Loucy (cell line): ENCODE results near the gene SYNPO2L.
"Not testable (repeated sequence)": the region's sequence is repeated elsewhere in the genome, so short reads cannot be mapped to it uniquely, and the experiment has no call there.

Experiments used
- H2AFZ ChIP-seq: fragments of 200-600 bp; sonication (generic); 2 replicates; pipeline ENCODE4 v1.6.0; 2016; ENCODE audit warnings: antibody characterized with exemption, mild to moderate bottlenecking, low read length, moderate library complexity
- H3F3A ChIP-seq: fragments of 200-600 bp; 2 replicates; pipeline ENCODE4 v1.6.0; 2016; ENCODE audit warnings: antibody characterized with exemption, low read depth, mild to moderate bottlenecking
- H3K27me3 ChIP-seq: fragments of 200-600 bp; sonication (generic); 2 replicates; pipeline ENCODE4 v1.6.1; 2014; ENCODE audit warnings: low read length, mild to moderate bottlenecking; ENCODE audit not compliant: insufficient read depth, poor library complexity, severe bottlenecking
- H3K36me3 ChIP-seq: fragments of 200-600 bp; sonication (generic); 2 replicates; pipeline ENCODE4 v1.6.1; 2016; ENCODE audit warnings: low read length; ENCODE audit not compliant: insufficient read depth
- H3K4me1 ChIP-seq: fragments of 200-600 bp; sonication (generic); 2 replicates; pipeline ENCODE4 v1.5.1; 2014; ENCODE audit warnings: low read length, mild to moderate bottlenecking; ENCODE audit not compliant: insufficient read depth, poor library complexity, severe bottlenecking
- H3K4me2 ChIP-seq: fragments of 200-600 bp; sonication (generic); 2 replicates; pipeline ENCODE4 v1.6.0; 2014; ENCODE audit warnings: antibody characterized with exemption, low read length, low read depth, mild to moderate bottlenecking; ENCODE audit not compliant: poor library complexity, severe bottlenecking
- H3K4me3 ChIP-seq: fragments of 200-600 bp; sonication (generic); 2 replicates; pipeline ENCODE4 v1.5.1; 2014; ENCODE audit warnings: low read length, mild to moderate bottlenecking, mixed read lengths; ENCODE audit not compliant: poor library complexity, severe bottlenecking
- H3K79me2 ChIP-seq: fragments of 200-600 bp; sonication (generic); 2 replicates; pipeline ENCODE4 v1.6.1; 2014; ENCODE audit warnings: low read length; ENCODE audit not compliant: insufficient read depth
- H3K9ac ChIP-seq: fragments of 200-600 bp; sonication (generic); 2 replicates; pipeline ENCODE4 v1.6.0; 2014; ENCODE audit warnings: mild to moderate bottlenecking, low read depth, low read length, moderate library complexity; ENCODE audit not compliant: poor library complexity, severe bottlenecking
- H3K9me2 ChIP-seq: fragments of 200-600 bp; sonication (generic); replicated peaks from 2 replicates; pipeline ENCODE4 v1.6.1; 2016; ENCODE audit warnings: low read depth, low read length, mixed read lengths
- H3K9me3 ChIP-seq: fragments of 200-600 bp; sonication (generic); 2 replicates; pipeline ENCODE4 v1.6.1; 2014; ENCODE audit warnings: mild to moderate bottlenecking, antibody characterized with exemption, low read length, low read depth; ENCODE audit not compliant: insufficient read depth
- H4K20me1 ChIP-seq: fragments of 200-600 bp; sonication (generic); 2 replicates; pipeline ENCODE4 v1.6.0; 2014; ENCODE audit warnings: antibody characterized with exemption, low read length, mild to moderate bottlenecking; ENCODE audit not compliant: insufficient read depth, poor library complexity, severe bottlenecking
- CTCF ChIP-seq: fragments of 200-600 bp; sonication (generic); conservative IDR thresholded peaks from 2 replicates; pipeline ENCODE4 v1.5.1; 2014; ENCODE audit warnings: mild to moderate bottlenecking, antibody characterized with exemption, low read length
- EZH2phosphoT487 ChIP-seq: fragments of 200-600 bp; IDR thresholded peaks from 2 replicates; pipeline ENCODE4 v1.6.1; 2018; ENCODE audit warnings: antibody characterized with exemption, mild to moderate bottlenecking, moderate library complexity, borderline replicate concordance

SYNPO2L gene

GRCh38 chr10:73655990-73656298 is at the start of gene SYNPO2L:
Gene SYNPO2L (minus strand): TSS chr10:73656029. CDS start chr10:73655922, 107 bp downstream.
- H3K4me3 ChIP-seq, result no peak within 1 kb of the TSS
- H4K20me1 ChIP-seq, result no peaks in the 10 kb centered on the region
- peaks cover 24% of the 10 kb centered on the region for H3K4me1 ChIP-seq
- H3K4me2 ChIP-seq, result peak within 1 kb of the TSS; percentile 54
- H3K79me2 ChIP-seq, result no peaks in the 10 kb centered on the region
- no peaks in the 10 kb centered on the region for H3K36me3 ChIP-seq
- TF ChIP-seq CTCF, result no peak
- no peak for TF ChIP-seq EZH2phosphoT487
- H2AFZ ChIP-seq, result no peak within 1 kb of the TSS
- no peak within 1 kb of the TSS for H3K9ac ChIP-seq
- no peaks in the 10 kb centered on the region for H3K27me3 ChIP-seq
- no peaks in the 10 kb centered on the region for H3K9me2 ChIP-seq
- H3F3A ChIP-seq, result no peaks in the 10 kb centered on the region
- H3K9me3 ChIP-seq, result no peaks in the 10 kb centered on the region

- H3K4me3 ChIP-seq, H3K79me2 ChIP-seq, H3F3A ChIP-seq, H3K27me3 ChIP-seq, H3K9me2 ChIP-seq, H4K20me1 ChIP-seq, H3K9me3 ChIP-seq, H3K9ac ChIP-seq, H3K36me3 ChIP-seq, H2AFZ ChIP-seq, H3K4me2 ChIP-seq, H3K4me1 ChIP-seq: not testable (repeated sequence)
Observed at GRCh38 chr10:73703924-73704323, 48.1 kb upstream of the SYNPO2L start.

GRCh38 chr10:73698819-73699218 is 43.0 kb upstream of the SYNPO2L start:
- H3K9me2 ChIP-seq, H2AFZ ChIP-seq, H3K4me3 ChIP-seq, H3F3A ChIP-seq, H4K20me1 ChIP-seq, H3K4me2 ChIP-seq, H3K9me3 ChIP-seq, H3K79me2 ChIP-seq, H3K36me3 ChIP-seq, H3K9ac ChIP-seq, H3K4me1 ChIP-seq, H3K27me3 ChIP-seq: not testable (repeated sequence)

- not testable (repeated sequence) for H4K20me1 ChIP-seq, H2AFZ ChIP-seq, H3K4me1 ChIP-seq, H3K9me3 ChIP-seq, H3K4me3 ChIP-seq, H3K79me2 ChIP-seq, H3K9me2 ChIP-seq, H3K4me2 ChIP-seq, H3K27me3 ChIP-seq, H3K36me3 ChIP-seq, H3F3A ChIP-seq, H3K9ac ChIP-seq
Observed at GRCh38 chr10:73697675-73698159, 41.9 kb upstream of the SYNPO2L start, which contains the start of gene AGAP5. Gene AGAP5 (minus strand): TSS chr10:73698109. CDS start chr10:73697755, 354 bp downstream.

- not testable (repeated sequence) for H3K9me2 ChIP-seq, H3K4me3 ChIP-seq, H3K4me2 ChIP-seq, H3K4me1 ChIP-seq, H3K79me2 ChIP-seq, H3K27me3 ChIP-seq, H2AFZ ChIP-seq, H3K9me3 ChIP-seq, H3F3A ChIP-seq, H4K20me1 ChIP-seq, H3K36me3 ChIP-seq, H3K9ac ChIP-seq
Observed at GRCh38 chr10:73695302-73695701, 39.5 kb upstream of the SYNPO2L start.

- not testable (repeated sequence) for H4K20me1 ChIP-seq, H3K9me2 ChIP-seq, H3K9me3 ChIP-seq, H3K4me3 ChIP-seq, H2AFZ ChIP-seq, H3K27me3 ChIP-seq, H3K36me3 ChIP-seq, H3K4me1 ChIP-seq, H3K4me2 ChIP-seq, H3K79me2 ChIP-seq, H3F3A ChIP-seq, H3K9ac ChIP-seq
Observed at GRCh38 chr10:73690755-73691154, 34.9 kb upstream of the SYNPO2L start.

GRCh38 chr10:73689596-73689995 is 33.8 kb upstream of the SYNPO2L start:
- H3K27me3 ChIP-seq, H4K20me1 ChIP-seq, H3K4me2 ChIP-seq, H3K36me3 ChIP-seq, H3K9ac ChIP-seq, H3K9me2 ChIP-seq, H2AFZ ChIP-seq, H3K4me3 ChIP-seq, H3K79me2 ChIP-seq, H3F3A ChIP-seq, H3K4me1 ChIP-seq, H3K9me3 ChIP-seq: not testable (repeated sequence)
